HEK293 (cell line): Measurements from ENCODE around the gene SANBR.

Experiments
- CTCF ChIP-seq: fragments of 450-650 bp; formaldehyde crosslinking; IDR thresholded peaks from 2 replicates; pipeline ENCODE4 v1.5.1; 2016; ENCODE audit warnings: missing biosample characterization, missing genetic modification characterization
- KLF17 ChIP-seq: fragments of 450-650 bp; formaldehyde crosslinking; IDR thresholded peaks from 2 replicates; pipeline ENCODE4 v1.5.1; 2016; ENCODE audit warnings: missing biosample characterization, missing genetic modification characterization
- PRDM10 ChIP-seq: fragments of 450-650 bp; formaldehyde crosslinking; IDR thresholded peaks from 2 replicates; pipeline ENCODE4 v1.5.1; 2016; ENCODE audit warnings: missing biosample characterization, missing genetic modification characterization
- SETDB1 ChIP-seq: IDR thresholded peaks from one replicate; pipeline ENCODE4 v1.6.1; 2017; ENCODE audit warnings: mild to moderate bottlenecking, low read length, moderate library complexity, mixed read lengths; ENCODE audit not compliant: insufficient read length
- YY2 ChIP-seq: fragments of 450-650 bp; formaldehyde crosslinking; IDR thresholded peaks from 2 replicates; pipeline ENCODE4 v1.5.1; 2016; ENCODE audit warnings: missing biosample characterization, missing genetic modification characterization
- ZFP3 ChIP-seq: fragments of 450-650 bp; formaldehyde crosslinking; IDR thresholded peaks from 2 replicates; pipeline ENCODE4 v1.5.1; 2016; ENCODE audit warnings: low read depth, missing biosample characterization, missing genetic modification characterization
- ZNF169 ChIP-seq: fragments of 450-650 bp; formaldehyde crosslinking; IDR thresholded peaks from 2 replicates; pipeline ENCODE4 v1.5.1; 2016; ENCODE audit warnings: missing biosample characterization, missing genetic modification characterization
- ZNF335 ChIP-seq: fragments of 450-650 bp; formaldehyde crosslinking; conservative IDR thresholded peaks from 2 replicates; pipeline ENCODE4 v1.5.1; 2016; ENCODE audit warnings: missing biosample characterization, missing genetic modification characterization
- ZNF571 ChIP-seq: fragments of 450-650 bp; formaldehyde crosslinking; IDR thresholded peaks from 2 replicates; pipeline ENCODE4 v1.5.0; 2017; ENCODE audit warnings: missing biosample characterization, missing genetic modification characterization
- ZNF830 ChIP-seq: fragments of 450-650 bp; IDR thresholded peaks from 2 replicates; pipeline ENCODE4 v1.5.0; 2018; ENCODE audit warnings: missing biosample characterization, missing genetic modification characterization, low read depth, mild to moderate bottlenecking, moderate library complexity
- ZSCAN30 ChIP-seq: fragments of 450-650 bp; IDR thresholded peaks from 2 replicates; pipeline ENCODE4 v1.5.1; 2018; ENCODE audit warnings: missing biosample characterization, mild to moderate bottlenecking, missing genetic modification characterization, moderate library complexity
- TF ChIP-seq, protein P1 (sequence below): fragments of 450-650 bp; formaldehyde crosslinking; IDR thresholded peaks from 2 replicates; pipeline ENCODE4 v1.5.1; 2016; ENCODE audit warnings: missing biosample characterization, missing genetic modification characterization
- TF ChIP-seq, protein P2 (sequence below): fragments of 450-650 bp; formaldehyde crosslinking; IDR thresholded peaks from 2 replicates; pipeline ENCODE4 v1.5.1; 2016; ENCODE audit warnings: missing biosample characterization, missing genetic modification characterization, low read depth
- TF ChIP-seq, protein P3 (sequence below): fragments of 450-650 bp; formaldehyde crosslinking; IDR thresholded peaks from 2 replicates; pipeline ENCODE4 v1.5.1; 2017; ENCODE audit warnings: missing biosample characterization, missing genetic modification characterization

DNA sequence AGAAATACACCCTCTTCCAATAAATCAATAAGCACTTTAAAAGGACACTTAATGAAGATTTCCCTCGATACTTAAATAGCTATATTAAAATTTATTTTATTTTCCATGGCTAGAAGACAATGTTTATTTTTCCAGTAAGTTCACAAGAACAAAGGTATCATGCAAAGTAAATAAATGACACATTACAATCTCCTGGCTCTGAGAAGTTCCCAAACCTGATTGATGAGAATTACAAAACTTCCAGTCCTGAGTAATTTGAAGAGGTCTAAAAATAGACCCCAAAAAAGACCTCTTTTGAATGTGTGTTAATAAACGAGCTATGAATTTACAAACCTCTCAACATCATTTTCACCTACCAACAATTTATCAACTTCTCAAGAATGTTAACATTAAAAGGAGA, 49.7 kb upstream of the SANBR start:
- no peak for TF ChIP-seq PRDM10 (tag by site-specific recombination)
- TF ChIP-seq, protein P1, sequence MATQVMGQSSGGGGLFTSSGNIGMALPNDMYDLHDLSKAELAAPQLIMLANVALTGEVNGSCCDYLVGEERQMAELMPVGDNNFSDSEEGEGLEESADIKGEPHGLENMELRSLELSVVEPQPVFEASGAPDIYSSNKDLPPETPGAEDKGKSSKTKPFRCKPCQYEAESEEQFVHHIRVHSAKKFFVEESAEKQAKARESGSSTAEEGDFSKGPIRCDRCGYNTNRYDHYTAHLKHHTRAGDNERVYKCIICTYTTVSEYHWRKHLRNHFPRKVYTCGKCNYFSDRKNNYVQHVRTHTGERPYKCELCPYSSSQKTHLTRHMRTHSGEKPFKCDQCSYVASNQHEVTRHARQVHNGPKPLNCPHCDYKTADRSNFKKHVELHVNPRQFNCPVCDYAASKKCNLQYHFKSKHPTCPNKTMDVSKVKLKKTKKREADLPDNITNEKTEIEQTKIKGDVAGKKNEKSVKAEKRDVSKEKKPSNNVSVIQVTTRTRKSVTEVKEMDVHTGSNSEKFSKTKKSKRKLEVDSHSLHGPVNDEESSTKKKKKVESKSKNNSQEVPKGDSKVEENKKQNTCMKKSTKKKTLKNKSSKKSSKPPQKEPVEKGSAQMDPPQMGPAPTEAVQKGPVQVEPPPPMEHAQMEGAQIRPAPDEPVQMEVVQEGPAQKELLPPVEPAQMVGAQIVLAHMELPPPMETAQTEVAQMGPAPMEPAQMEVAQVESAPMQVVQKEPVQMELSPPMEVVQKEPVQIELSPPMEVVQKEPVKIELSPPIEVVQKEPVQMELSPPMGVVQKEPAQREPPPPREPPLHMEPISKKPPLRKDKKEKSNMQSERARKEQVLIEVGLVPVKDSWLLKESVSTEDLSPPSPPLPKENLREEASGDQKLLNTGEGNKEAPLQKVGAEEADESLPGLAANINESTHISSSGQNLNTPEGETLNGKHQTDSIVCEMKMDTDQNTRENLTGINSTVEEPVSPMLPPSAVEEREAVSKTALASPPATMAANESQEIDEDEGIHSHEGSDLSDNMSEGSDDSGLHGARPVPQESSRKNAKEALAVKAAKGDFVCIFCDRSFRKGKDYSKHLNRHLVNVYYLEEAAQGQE (tag by site-specific recombination) = no peak
- TF ChIP-seq CTCF = no peak
- no peak for TF ChIP-seq ZNF335 (tag by site-specific recombination)
- TF ChIP-seq, protein P2, sequence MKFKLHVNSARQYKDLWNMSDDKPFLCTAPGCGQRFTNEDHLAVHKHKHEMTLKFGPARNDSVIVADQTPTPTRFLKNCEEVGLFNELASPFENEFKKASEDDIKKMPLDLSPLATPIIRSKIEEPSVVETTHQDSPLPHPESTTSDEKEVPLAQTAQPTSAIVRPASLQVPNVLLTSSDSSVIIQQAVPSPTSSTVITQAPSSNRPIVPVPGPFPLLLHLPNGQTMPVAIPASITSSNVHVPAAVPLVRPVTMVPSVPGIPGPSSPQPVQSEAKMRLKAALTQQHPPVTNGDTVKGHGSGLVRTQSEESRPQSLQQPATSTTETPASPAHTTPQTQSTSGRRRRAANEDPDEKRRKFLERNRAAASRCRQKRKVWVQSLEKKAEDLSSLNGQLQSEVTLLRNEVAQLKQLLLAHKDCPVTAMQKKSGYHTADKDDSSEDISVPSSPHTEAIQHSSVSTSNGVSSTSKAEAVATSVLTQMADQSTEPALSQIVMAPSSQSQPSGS (tag by site-specific recombination) = no peak
- TF ChIP-seq, protein P3, sequence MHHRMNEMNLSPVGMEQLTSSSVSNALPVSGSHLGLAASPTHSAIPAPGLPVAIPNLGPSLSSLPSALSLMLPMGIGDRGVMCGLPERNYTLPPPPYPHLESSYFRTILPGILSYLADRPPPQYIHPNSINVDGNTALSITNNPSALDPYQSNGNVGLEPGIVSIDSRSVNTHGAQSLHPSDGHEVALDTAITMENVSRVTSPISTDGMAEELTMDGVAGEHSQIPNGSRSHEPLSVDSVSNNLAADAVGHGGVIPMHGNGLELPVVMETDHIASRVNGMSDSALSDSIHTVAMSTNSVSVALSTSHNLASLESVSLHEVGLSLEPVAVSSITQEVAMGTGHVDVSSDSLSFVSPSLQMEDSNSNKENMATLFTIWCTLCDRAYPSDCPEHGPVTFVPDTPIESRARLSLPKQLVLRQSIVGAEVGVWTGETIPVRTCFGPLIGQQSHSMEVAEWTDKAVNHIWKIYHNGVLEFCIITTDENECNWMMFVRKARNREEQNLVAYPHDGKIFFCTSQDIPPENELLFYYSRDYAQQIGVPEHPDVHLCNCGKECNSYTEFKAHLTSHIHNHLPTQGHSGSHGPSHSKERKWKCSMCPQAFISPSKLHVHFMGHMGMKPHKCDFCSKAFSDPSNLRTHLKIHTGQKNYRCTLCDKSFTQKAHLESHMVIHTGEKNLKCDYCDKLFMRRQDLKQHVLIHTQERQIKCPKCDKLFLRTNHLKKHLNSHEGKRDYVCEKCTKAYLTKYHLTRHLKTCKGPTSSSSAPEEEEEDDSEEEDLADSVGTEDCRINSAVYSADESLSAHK (tag by site-specific recombination) = no peak
- TF ChIP-seq ZFP3 (tag by site-specific recombination) = no peak
- TF ChIP-seq ZNF571 (tag by site-specific recombination) = no peak
- TF ChIP-seq ZNF169 = no peak
- TF ChIP-seq ZSCAN30 (tag by site-specific recombination) = no peak
- TF ChIP-seq YY2 = no peak
- TF ChIP-seq KLF17 (tag by site-specific recombination) = no peak
- TF ChIP-seq ZNF830 = no peak
- no peak for TF ChIP-seq SETDB1
